ENCODE measurements around the gene IL17RC.

The IL17RC gene

DNA sequence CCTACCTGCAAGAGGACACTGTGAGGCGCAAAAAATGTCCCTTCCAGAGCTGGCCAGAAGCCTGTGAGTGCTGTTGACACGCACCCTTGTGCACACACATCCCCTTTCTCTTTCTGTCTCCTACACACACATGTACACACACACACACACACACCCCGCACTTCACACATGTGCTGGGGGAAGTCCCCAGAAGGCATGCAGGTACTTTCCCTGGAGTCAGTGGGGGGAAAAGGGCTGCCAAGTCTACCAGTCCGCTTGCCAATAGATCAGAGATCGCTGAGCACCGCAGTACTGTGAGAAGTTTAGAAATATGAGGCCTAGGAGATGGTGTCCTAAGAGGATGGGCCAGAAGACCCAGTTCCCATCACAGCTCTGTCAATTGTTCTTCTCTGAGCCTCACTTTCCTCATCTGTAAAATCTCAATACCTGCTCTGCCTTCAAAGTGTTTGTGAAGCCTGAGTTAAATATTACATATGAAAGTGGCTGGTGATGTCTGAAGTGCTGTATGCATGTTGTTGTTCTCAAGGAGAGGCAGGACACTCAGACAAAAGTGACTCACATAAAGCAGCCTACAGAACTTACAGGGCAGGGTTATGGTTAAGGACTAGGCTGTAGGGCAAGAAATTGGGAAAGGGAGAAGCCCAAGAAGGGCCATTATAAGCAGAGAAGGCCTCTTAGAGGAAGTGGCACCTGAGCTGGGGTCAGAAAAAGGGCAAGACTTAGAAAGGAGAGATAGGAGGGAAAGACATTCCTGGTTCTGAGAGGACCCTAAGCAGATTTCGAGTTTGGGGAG is 7.5 kb upstream of the IL17RC start:
- Histone ChIP-seq H3K4me1 (ENCODE audit: control insufficient read depth, low read length) (no peaks in the 10 kb centered on the region), H3K4me3 (ENCODE audit: low read length) (no peak overlapping the region), H3K27ac (ENCODE audit: low read depth, low read length) (no peak overlapping the region), H3F3A (ENCODE audit: control insufficient read depth, insufficient read depth) (no peaks in the 10 kb centered on the region), H3K36me3 (ENCODE audit: control insufficient read depth, low read length) (no peaks in the 10 kb centered on the region), H3K4me2 (ENCODE audit: low read length) (no peak overlapping the region), H3K9me2 (replicated peaks; ENCODE audit: control insufficient read depth, low read length) (no peaks in the 10 kb centered on the region), H3K27me3 (ENCODE audit: control insufficient read depth, low read length) (peaks cover 9% of the 10 kb centered on the region), H3K9me3 (ENCODE audit: control insufficient read depth, insufficient read depth, low read length) (no peaks in the 10 kb centered on the region), H4K20me1 (ENCODE audit: control insufficient read depth, insufficient read depth, low read depth, low read length) (no peaks in the 10 kb centered on the region), H3K79me2 (ENCODE audit: control insufficient read depth, low read length) (no peaks in the 10 kb centered on the region)
- TF ChIP-seq CTCF (IDR thresholded peaks at IDR 0.05; ENCODE audit: low read depth, low read length, poor library complexity, severe bottlenecking) (no peak), EZH2phosphoT487 (IDR thresholded peaks at IDR 0.05; ENCODE audit: borderline replicate concordance, low read length) (no peak)

DNA sequence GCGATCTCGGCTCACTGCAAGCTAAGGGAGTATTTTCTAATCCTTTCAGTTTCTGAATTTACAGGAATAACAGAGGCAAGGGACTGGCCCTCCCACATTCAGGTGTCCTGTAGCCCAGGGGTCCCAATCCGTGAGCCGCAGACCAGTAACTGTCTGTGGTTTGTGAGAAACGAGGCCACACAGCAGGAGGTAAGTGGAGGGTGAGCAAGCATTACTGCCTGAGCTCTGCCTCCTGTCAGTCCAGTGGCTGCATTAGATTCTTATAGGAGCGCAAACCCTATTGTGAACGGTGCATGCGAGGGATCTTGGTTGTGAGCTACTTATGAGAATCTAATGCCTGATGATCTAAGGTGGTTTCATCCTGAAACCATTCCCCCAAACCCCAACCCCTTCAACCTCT is 5.0 kb upstream of the IL17RC start:
- H3K36me3 ChIP-seq (ENCODE audit: control insufficient read depth, low read length) = no peaks in the 10 kb centered on the region
- H3F3A ChIP-seq (ENCODE audit: control insufficient read depth, insufficient read depth) = no peaks in the 10 kb centered on the region
- TF ChIP-seq EZH2phosphoT487 (IDR thresholded peaks at IDR 0.05; ENCODE audit: borderline replicate concordance, low read length) (no peak), CTCF (IDR thresholded peaks at IDR 0.05; ENCODE audit: low read depth, low read length, poor library complexity, severe bottlenecking) (no peak)
- H3K4me2 ChIP-seq (ENCODE audit: low read length) = no peak overlapping the region
- peaks cover 29% of the 10 kb centered on the region for H3K27me3 ChIP-seq (ENCODE audit: control insufficient read depth, low read length)
- H4K20me1 ChIP-seq (ENCODE audit: control insufficient read depth, insufficient read depth, low read depth, low read length) = no peaks in the 10 kb centered on the region
- H3K27ac ChIP-seq (ENCODE audit: low read depth, low read length) = no peak overlapping the region
- H3K9me2 ChIP-seq (replicated peaks; ENCODE audit: control insufficient read depth, low read length) = no peaks in the 10 kb centered on the region
- H3K4me1 ChIP-seq (ENCODE audit: control insufficient read depth, low read length) = peaks cover 12% of the 10 kb centered on the region
- no peaks in the 10 kb centered on the region for H3K79me2 ChIP-seq (ENCODE audit: control insufficient read depth, low read length)
- H3K4me3 ChIP-seq (ENCODE audit: low read length) = no peak overlapping the region
- no peaks in the 10 kb centered on the region for H3K9me3 ChIP-seq (ENCODE audit: control insufficient read depth, insufficient read depth, low read length)

DNA sequence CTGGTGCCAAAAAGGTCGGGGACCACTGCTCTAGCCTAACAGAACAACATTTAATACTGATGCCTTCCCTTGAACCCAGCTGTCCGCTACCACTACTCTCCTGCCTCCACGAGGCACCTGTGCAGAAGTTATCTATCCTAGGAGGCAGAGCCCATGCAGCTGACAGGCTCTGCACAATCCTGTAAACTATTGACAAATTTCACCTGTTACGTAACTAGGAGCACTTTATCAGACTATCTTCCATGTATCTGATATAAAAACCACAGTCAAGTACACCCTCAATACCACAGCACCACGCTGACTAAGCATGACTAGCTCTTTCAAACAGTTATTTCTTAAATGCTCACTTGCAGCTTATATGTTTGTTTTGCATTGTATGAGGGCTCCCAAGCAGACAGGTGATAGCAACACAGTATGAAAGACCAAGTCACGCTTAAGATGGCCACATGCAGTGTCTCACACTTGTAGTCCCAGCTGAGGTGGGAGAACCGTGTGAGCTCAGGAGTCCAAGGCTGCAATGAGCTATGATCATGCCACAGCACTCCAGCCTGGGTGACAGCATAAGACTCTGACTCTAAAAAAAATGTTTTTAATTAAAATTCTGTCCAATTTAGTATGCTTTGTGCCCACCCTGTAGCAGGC is 4.5 kb upstream of the IL17RC start:
- H3K4me3 ChIP-seq (ENCODE audit: low read length) = no peak overlapping the region
- no peaks in the 10 kb centered on the region for H4K20me1 ChIP-seq (ENCODE audit: control insufficient read depth, insufficient read depth, low read depth, low read length)
- H3K9me2 ChIP-seq (replicated peaks; ENCODE audit: control insufficient read depth, low read length) = no peaks in the 10 kb centered on the region
- no peak overlapping the region for H3K4me2 ChIP-seq (ENCODE audit: low read length)
- H3K27ac ChIP-seq (ENCODE audit: low read depth, low read length) = no peak overlapping the region
- H3K4me1 ChIP-seq (ENCODE audit: control insufficient read depth, low read length) = peaks cover 12% of the 10 kb centered on the region
- TF ChIP-seq CTCF (IDR thresholded peaks at IDR 0.05; ENCODE audit: low read depth, low read length, poor library complexity, severe bottlenecking) (no peak), EZH2phosphoT487 (IDR thresholded peaks at IDR 0.05; ENCODE audit: borderline replicate concordance, low read length) (no peak)
- H3K36me3 ChIP-seq (ENCODE audit: control insufficient read depth, low read length) = no peaks in the 10 kb centered on the region
- H3K9me3 ChIP-seq (ENCODE audit: control insufficient read depth, insufficient read depth, low read length) = no peaks in the 10 kb centered on the region
- H3K79me2 ChIP-seq (ENCODE audit: control insufficient read depth, low read length) = no peaks in the 10 kb centered on the region
- no peaks in the 10 kb centered on the region for H3F3A ChIP-seq (ENCODE audit: control insufficient read depth, insufficient read depth)
- H3K27me3 ChIP-seq (ENCODE audit: control insufficient read depth, low read length) = peaks cover 32% of the 10 kb centered on the region
